ENCODE measurements around the gene LIPA.

DNA sequence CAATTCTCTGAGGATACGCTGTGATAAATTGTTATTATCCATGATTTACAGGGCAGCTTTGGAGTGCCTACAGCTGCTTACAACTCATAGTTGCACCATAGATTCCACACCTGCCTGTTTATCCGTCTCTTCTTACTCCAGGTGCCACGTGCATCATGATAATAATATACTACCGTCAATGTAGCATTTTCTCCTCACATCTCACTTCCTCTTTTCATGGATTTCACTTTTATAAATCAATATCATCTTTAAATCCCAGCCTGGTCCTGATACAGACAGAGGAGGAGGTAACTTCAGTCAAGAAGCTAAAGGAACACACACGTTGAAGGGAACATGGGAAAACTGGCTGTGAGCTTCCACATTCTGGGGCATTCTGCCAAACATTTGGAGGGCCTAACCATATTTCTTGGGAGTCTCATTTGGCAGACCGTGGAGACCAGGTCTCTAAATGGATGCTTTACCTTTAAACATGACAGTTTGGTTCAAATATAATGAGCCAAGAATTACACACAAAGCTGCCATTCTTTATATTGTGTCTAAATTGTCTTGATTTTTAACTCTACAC lies 46.9 kb downstream of the LIPA start:
- TF ChIP-seq POLR2AphosphoS5 (IDR thresholded peaks at IDR 0.05; ENCODE audit: low read depth, low read length) = no peak
- no peak for TF ChIP-seq POLR2A (IDR thresholded peaks at IDR 0.05; ENCODE audit: low read depth, low read length)
- TF ChIP-seq SPI1 (IDR thresholded peaks at IDR 0.05; ENCODE audit: low read depth, low read length) = peak; percentile 93
